ENCODE results near the gene SLC26A1.

The SLC26A1 gene

GRCh38 chr4:993111-994029 is at the start of gene SLC26A1:
SLC26A1 (minus strand) TSS chr4:993404; CDS start chr4:991703, 1,701 bp downstream.
- no peak for DNase-seq

DNA sequence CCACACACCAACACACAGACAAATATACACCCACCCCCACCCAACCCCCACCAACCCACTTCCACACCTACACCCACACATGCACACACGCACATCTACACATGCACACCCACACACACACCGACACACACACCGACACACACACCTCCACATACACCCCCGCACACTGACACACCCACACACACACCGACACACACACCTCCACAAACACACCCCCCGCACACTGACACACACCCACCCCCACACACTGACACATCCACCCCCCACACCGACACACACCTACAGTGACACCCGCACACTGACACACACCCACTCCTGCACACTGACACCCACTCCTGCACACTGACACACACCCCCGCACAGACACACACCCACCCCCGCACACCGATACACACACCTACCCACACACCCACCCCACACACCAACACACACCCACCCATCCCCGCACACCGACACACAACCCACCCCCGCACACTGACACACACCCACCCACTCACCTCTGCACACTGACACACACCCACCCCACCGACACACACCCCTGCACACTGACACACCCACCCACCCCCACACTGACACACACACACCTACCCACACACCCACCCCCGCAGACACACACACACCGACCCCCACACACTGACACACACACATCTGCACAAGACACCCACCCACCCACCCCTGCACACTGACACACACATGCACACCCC is 49.3 kb upstream of the SLC26A1 start:
- no peak for DNase-seq

DNA sequence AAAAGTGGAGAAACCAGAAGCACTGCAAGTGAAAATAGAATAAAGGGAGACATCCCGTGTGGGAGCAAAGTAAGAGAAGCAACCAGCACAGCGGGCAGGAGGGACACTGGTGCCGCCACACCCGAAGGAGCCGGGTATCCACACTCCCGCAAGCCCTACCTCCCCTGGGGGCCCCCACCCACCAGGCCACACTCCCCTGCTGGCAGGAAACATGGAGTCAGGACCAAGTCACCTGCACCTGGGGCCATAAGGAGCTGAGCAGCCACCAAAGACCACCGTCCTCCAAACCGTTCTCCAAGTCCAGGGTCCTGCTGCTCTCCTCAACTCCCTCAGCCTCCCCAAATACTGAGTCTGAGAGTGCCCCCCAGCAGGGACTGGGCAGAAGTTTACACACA is 48.7 kb upstream of the SLC26A1 start:
- no peak for DNase-seq

DNA sequence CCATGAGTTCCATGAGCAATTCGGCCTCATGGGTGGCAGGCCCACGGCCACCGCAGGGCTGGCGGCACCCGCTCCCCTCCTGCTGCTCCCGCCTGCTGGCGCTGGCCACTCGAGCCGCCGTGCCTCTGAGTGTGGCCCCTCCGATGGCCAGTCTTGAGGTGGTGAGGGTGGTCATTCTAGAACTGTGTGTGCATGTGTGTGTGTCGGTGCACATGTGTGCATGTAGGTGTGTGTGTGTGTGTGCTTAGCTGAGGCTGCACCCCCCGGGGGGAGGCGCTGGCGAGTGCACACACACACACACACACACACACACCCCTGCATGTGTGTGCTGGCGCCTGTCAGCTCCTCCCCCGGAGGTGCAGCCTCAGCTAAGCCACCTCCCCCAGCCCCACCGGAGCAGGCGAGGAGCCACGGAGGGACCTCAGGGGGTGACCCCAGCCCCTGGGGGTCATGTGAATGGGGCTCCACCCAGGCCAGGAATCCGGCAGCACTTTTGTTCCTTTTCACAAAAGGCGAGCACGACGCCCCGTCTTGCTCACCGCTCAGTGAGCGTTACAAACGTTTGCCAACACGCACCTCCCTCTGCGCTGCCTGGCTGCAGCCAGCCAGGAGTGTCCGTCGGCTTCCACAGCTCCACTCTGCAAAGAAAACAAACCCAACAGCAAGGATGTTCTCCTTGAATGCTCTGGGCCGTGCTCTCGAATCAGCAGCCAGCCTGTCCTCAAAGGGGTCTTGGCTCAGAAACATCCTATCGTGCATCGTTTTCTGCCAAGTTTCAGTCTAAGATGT is 48.1 kb upstream of the SLC26A1 start:
- DNase-seq = no peak

DNA sequence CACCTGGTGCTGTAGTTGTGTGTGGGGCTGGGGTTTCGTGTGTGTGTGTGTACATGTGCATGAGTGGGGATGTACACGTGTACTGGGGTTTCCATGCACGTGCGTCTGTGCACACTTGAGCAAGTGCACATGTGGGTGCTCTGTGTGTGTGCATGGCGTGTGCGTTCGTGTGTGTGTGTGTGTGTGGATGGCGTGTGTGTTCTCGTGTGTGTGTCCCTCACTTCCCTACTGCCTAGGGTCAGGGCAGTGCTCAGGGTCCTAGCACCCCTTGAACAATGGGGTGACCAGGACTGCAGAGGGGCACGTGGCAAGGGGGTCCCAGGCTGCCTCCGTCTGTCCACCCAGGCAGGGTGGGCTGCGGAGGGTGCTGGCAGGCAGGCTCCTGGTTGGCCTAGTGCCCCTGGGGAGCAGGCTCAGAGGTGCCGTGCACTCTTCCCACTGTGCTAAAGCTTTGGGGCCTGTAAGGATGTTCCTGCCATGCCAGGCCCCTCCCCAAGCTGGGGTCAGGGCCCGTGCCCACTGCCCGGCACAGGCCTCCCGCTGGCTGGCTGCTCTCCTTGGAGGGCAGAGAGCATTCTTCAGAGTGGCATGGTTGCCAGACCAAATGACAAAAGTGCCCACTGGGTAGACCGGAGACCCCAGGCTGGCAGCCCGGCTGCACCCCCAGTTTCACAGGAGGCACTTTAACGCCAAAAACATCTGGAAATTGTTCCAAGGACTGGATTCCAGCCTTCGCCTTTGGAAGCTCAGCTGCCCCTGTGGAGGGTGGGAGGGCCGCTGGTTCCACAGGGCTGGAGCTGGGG is 47.3 kb upstream of the SLC26A1 start:
- no peak for DNase-seq

DNA sequence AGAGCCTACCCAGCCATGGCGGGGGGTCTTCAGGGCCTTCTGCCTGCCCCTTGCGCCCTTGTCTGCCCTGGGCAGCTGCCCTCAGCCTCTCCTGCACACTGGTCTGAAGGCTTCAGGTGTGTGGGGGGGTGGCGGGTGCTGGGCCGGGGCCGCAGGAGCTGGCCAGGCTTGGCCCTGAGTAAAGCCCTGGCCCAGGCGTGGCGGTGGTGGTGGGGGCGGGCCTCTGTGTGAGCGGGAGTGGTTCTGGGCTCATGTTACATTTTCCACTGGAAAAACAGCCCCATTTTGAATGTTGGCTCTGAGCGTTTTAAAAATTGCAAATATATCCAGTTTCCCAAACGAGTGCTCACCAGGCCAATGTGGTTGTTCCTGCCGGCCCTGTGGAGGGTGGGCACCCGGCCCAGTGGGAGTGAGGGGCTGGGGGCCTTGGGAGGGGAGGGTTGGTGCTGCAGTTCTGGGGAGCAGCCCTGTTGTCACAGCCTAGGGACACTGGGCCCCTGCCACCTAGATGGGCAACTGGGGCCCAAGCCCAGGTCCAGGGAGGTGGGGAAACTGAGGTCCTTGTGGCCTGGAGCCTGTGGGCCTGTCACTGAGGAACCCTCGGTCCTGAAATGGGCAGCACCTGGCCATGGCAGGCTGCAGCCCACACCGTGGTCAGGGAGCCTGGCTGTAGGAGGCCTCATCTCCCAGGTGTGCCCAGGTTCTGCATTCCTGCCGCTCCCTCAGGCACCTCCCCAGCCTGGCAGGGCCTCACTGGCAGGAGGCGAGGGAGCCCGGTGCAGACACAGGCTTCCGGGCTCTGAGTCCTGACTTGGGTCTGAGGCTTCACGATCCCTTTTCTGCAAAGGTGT is 46.5 kb upstream of the SLC26A1 start:
- DNase-seq = no peak

GRCh38 chr4:1038948-1039492 is 45.8 kb upstream of the SLC26A1 start:
- no peak for DNase-seq

DNA sequence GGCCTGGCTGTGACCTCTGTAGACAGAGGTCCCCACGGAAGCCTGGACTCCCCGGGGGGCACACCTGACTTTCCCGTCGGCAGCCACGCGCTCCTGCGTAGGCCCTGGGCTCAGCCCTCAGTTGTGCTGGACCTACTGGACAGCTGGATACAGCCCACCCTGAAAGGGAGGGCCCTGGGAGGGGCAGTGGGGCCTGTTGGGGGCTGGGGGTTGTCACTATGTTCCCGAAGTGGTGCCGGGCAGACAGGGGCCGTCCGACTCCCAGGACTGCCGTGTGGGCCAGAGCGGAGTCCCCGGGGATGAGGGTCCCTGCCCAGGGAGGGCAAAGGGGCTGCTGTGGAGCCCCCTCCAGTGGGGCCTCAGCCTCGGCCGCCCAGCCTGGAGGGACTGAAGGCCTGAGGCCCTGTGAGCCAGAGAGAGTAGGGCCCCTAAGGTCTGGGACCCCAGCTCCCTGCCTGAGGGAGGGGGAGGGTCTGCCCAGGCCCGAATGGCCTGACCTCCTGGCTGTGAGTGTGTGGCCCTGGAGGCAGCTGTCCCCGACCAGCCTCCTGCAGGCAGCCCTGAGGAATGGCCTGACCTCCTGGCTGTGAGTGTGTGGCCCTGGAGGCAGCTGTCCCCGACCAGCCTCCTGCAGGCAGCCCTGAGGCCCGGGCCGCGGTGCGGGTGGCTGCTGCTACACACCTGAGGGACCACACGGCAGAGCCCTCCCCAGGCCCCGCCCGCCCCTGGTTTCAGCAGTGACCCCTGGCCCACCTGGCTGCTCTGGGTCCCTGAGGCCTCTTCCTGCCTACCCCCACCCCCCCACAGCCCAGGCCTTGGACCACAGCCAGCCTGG is 44.0 kb upstream of the SLC26A1 start:
- DNase-seq = no peak

DNA sequence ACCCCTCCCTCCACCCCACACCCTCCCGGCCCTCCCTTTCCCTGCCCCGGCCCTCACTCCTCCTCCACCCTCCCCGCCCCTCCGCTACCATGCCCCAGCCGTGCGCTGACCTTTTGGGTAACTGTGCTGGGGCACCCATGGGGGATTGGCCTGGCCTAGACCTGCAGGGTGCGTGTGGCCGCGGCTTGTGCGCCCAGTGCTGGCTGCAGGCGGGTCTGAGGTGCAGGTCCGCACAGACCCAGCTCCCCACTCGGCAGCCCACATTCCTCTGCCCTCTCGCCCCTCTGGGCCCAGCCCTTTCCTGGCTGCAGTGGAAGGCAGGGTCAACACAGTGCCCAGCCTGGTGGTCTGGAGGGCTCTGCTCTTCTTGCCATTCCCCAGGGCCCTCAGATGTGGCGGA is 42.9 kb upstream of the SLC26A1 start:
- no peak for DNase-seq

DNA sequence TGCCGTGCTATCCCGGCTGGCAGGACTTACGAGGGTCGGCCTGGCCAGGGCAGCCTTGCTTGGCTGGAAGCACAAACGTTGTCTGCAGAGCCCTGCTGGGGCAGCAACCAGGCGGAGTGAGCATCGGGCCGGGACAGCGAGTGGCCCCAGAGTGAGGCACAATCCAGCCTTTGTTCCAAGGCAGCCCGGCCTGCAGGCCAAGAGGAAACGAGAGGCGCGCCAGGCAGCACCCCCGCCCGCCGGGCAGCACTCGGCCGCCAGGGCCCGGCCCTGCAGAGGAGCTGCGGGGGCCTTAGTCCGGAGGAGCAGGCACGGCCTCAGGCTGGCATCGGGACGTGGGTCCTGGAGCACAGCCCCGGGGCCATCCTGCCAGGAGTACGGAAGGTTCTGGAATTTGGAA is 42.3 kb upstream of the SLC26A1 start:
- no peak for DNase-seq

DNA sequence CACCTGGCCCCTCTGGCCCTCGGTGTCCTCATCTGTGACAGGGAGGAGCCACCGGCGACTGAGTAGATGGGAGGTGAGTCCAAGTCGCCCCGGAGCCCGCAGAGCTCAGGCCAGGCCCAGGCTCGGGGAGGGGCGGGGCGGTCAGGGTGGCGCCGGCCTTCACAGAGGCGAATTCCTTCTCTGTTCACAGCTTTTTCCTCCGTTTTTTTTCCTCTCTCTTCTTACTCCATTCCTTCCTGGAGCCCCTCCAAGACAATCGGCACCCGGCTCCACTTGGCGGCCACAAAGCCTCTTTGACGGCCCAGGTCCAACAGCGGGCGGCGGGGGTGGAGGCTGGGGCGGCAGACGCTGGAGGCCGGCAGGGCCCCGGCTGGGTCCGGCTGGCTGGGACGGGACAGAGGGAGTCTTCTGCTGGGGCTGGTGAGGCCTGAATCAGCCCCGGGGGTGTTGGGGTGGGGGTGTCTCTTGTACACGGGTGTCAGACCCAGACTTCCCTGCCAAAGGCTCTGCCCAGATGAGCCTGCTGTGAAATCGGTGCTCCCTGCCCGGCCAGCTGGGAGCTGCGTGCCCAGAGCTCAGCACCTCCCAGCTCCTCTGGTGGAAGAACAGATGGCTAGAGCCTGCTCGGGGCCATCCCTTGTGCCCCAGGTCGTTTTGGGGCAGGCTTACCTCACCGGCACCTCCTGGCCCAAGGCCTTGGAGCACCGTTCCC is 40.8 kb upstream of the SLC26A1 start:
- no peak for DNase-seq

GRCh38 chr4:1032861-1033260 is 39.7 kb upstream of the SLC26A1 start:
- DNase-seq = no peak

- peak; percentile 26 for DNase-seq
Observed at GRCh38 chr4:1031956-1032795, 39.0 kb upstream of the SLC26A1 start.

GRCh38 chr4:1031346-1031745 is 38.1 kb upstream of the SLC26A1 start:
- no peak for DNase-seq

- no peak for DNase-seq
Observed at GRCh38 chr4:1030559-1030958, 37.4 kb upstream of the SLC26A1 start.

GRCh38 chr4:1030031-1030430 is 36.8 kb upstream of the SLC26A1 start:
- DNase-seq = no peak

GRCh38 chr4:1029529-1029928 is 36.3 kb upstream of the SLC26A1 start:
- no peak for DNase-seq

DNA sequence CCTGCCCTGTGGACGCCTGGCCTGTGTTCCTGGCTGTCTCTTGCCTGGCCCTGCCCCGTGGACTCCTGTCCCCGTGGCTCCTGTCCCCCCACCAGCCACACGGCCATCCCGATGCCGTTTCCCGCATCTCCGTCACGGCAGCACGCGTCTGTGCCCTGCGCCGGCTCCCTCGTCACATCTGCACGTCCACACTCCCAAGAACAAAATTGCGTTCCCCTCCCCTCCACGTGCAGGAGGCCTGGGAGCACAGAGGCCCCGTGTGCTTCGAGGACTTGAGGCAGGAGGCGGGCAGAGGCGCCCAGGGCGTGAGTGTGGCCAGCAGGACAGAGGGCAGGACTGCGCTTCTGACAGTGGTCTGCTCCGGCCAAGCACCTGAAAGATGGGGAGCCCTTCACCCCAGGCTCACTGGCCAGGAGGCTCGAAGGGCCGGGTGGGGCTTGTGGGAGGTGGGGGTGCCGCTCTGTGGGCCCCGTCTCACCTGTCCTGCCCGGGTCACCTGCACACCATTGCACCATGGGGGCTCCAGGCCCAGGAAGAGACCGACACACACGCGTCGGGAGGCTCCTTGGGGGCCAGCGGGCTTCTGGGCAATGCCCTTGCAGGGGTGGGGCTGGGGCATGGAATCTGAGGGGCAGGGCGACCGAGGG is 35.5 kb upstream of the SLC26A1 start:
- DNase-seq = no peak
